Measurements from ENCODE around the gene MS4A6E.

DNA sequence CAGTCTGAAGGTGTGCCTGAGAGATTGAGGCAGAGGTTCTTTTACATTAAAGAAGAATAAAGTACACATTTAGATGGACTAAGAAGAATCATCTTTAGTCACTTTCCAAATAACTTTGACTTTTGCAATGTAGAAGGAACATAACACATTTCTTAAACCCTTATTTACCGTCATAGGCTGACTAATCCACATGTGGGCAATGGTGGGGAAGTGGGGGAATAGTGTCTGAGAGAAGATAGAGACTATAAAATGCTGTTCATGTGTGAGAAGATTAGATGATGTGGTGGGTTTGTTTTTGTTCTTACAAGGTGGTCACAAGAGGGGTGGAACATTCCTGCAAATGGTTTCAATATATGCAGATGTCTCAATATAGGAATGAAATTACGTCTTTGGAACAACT lies 44.8 kb upstream of the MS4A6E start:
- TF ChIP-seq, protein P1, sequence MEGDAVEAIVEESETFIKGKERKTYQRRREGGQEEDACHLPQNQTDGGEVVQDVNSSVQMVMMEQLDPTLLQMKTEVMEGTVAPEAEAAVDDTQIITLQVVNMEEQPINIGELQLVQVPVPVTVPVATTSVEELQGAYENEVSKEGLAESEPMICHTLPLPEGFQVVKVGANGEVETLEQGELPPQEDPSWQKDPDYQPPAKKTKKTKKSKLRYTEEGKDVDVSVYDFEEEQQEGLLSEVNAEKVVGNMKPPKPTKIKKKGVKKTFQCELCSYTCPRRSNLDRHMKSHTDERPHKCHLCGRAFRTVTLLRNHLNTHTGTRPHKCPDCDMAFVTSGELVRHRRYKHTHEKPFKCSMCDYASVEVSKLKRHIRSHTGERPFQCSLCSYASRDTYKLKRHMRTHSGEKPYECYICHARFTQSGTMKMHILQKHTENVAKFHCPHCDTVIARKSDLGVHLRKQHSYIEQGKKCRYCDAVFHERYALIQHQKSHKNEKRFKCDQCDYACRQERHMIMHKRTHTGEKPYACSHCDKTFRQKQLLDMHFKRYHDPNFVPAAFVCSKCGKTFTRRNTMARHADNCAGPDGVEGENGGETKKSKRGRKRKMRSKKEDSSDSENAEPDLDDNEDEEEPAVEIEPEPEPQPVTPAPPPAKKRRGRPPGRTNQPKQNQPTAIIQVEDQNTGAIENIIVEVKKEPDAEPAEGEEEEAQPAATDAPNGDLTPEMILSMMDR (conservative IDR thresholded peaks at IDR 0.05; ENCODE audit: low read depth, low read length) = no peak
- TF ChIP-seq EZH2 (IDR thresholded peaks at IDR 0.05; ENCODE audit: borderline replicate concordance, low read depth, low read length, poor library complexity, severe bottlenecking) = no peak

All from A673 (cell line).